Measurements from ENCODE around the gene CHRNA7.
A peak's percentile ranks its signal among the peaks of the same experiment; 100 is the strongest.

The CHRNA7 gene

GRCh38 chr15:32029409-32029861, 880 bp upstream of the CHRNA7 start:
- H3K4me2 ChIP-seq (ENCODE audit: low read depth, low read length, poor library complexity, severe bottlenecking): peak overlapping the region; percentile 89
- no peaks in the 10 kb centered on the region for H4K20me1 ChIP-seq (ENCODE audit: insufficient read depth, low read length, poor library complexity, severe bottlenecking)
- peaks cover 6% of the 10 kb centered on the region for H3K4me1 ChIP-seq (ENCODE audit: insufficient read depth, low read length, poor library complexity, severe bottlenecking)
- H3K79me2 ChIP-seq (ENCODE audit: insufficient read depth, low read length): no peaks in the 10 kb centered on the region
- no peaks in the 10 kb centered on the region for H3K36me3 ChIP-seq (ENCODE audit: insufficient read depth, low read length)
- no peaks in the 10 kb centered on the region for H3F3A ChIP-seq (ENCODE audit: low read depth)
- H3K9ac ChIP-seq (ENCODE audit: low read depth, low read length, poor library complexity, severe bottlenecking): peak overlapping the region; percentile 41
- peaks cover 12% of the 10 kb centered on the region for H3K27me3 ChIP-seq (ENCODE audit: insufficient read depth, low read length, poor library complexity, severe bottlenecking)
- H3K9me2 ChIP-seq (replicated peaks; ENCODE audit: low read depth, low read length): no peaks in the 10 kb centered on the region
- TF ChIP-seq CTCF (conservative IDR thresholded peaks at IDR 0.05; ENCODE audit: low read length) (peak; percentile 50), EZH2phosphoT487 (IDR thresholded peaks at IDR 0.05; ENCODE audit: borderline replicate concordance) (no peak)
- no peaks in the 10 kb centered on the region for H3K9me3 ChIP-seq (ENCODE audit: insufficient read depth, low read depth, low read length)
- peak overlapping the region; percentile 96 for H2AFZ ChIP-seq (ENCODE audit: low read length)
- H3K4me3 ChIP-seq (ENCODE audit: low read length, poor library complexity, severe bottlenecking): peak overlapping the region; percentile 72

GRCh38 chr15:32030795-32031194, 480 bp downstream of the CHRNA7 start:
- Histone ChIP-seq H3K9me3 (ENCODE audit: insufficient read depth, low read depth, low read length) (no peaks in the 10 kb centered on the region), H3K9ac (ENCODE audit: low read depth, low read length, poor library complexity, severe bottlenecking) (no peak overlapping the region), H3K36me3 (ENCODE audit: insufficient read depth, low read length) (no peaks in the 10 kb centered on the region), H3K4me2 (ENCODE audit: low read depth, low read length, poor library complexity, severe bottlenecking) (peak overlapping the region; percentile 53), H4K20me1 (ENCODE audit: insufficient read depth, low read length, poor library complexity, severe bottlenecking) (no peaks in the 10 kb centered on the region), H3K4me3 (ENCODE audit: low read length, poor library complexity, severe bottlenecking) (peak overlapping the region; percentile 64), H3K9me2 (replicated peaks; ENCODE audit: low read depth, low read length) (no peaks in the 10 kb centered on the region), H2AFZ (ENCODE audit: low read length) (peak overlapping the region; percentile 45; the same call in 1 of the 2 replicates), H3F3A (ENCODE audit: low read depth) (no peaks in the 10 kb centered on the region), H3K27me3 (ENCODE audit: insufficient read depth, low read length, poor library complexity, severe bottlenecking) (peaks cover 12% of the 10 kb centered on the region), H3K79me2 (ENCODE audit: insufficient read depth, low read length) (no peaks in the 10 kb centered on the region), H3K4me1 (ENCODE audit: insufficient read depth, low read length, poor library complexity, severe bottlenecking) (peaks cover 6% of the 10 kb centered on the region)
- TF ChIP-seq CTCF (conservative IDR thresholded peaks at IDR 0.05; ENCODE audit: low read length) (no peak), EZH2phosphoT487 (IDR thresholded peaks at IDR 0.05; ENCODE audit: borderline replicate concordance) (no peak)

DNA sequence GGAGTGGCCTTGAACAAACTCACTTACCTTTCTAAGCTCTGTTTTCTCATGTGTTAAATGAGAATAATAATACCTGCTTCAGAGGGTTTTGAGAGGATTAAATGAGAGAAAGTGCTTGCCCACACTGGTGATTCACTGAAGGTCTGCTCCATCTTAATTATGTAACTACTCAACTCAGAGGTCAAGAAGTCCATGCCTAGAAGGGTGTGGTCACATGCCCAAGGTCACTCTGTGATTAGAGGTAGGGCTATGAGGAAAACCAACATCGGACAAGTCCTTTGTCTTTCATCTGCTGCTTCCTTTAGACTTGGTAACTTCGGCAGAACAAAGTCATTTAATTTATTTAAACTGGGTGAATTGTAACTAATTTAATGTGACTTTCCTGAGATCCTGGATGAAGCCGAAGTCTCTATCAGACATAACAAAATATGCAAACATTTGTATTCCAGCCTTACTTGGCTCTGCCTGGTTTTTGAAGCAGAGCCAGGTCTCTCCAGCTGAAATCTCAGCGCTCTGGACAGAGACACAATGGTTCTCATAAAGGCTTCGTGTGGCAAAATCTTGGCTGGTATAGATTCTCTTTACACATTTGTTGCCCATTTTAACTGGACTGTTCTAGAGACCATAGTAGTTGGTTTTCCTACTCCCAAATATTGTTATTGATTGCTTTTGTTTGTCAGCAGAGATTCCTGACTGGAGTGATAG, 3.0 kb downstream of the CHRNA7 start:
- Histone ChIP-seq H3K4me3 (ENCODE audit: low read length, poor library complexity, severe bottlenecking) (no peak overlapping the region), H3K4me2 (ENCODE audit: low read depth, low read length, poor library complexity, severe bottlenecking) (no peak overlapping the region), H3K36me3 (ENCODE audit: insufficient read depth, low read length) (no peaks in the 10 kb centered on the region), H3K9me2 (replicated peaks; ENCODE audit: low read depth, low read length) (no peaks in the 10 kb centered on the region), H4K20me1 (ENCODE audit: insufficient read depth, low read length, poor library complexity, severe bottlenecking) (no peaks in the 10 kb centered on the region), H3F3A (ENCODE audit: low read depth) (no peaks in the 10 kb centered on the region), H3K9ac (ENCODE audit: low read depth, low read length, poor library complexity, severe bottlenecking) (no peak overlapping the region), H3K27me3 (ENCODE audit: insufficient read depth, low read length, poor library complexity, severe bottlenecking) (peaks cover 12% of the 10 kb centered on the region), H2AFZ (ENCODE audit: low read length) (no peak overlapping the region), H3K9me3 (ENCODE audit: insufficient read depth, low read depth, low read length) (no peaks in the 10 kb centered on the region), H3K79me2 (ENCODE audit: insufficient read depth, low read length) (no peaks in the 10 kb centered on the region), H3K4me1 (ENCODE audit: insufficient read depth, low read length, poor library complexity, severe bottlenecking) (peaks cover 6% of the 10 kb centered on the region)
- TF ChIP-seq CTCF (conservative IDR thresholded peaks at IDR 0.05; ENCODE audit: low read length) (no peak), EZH2phosphoT487 (IDR thresholded peaks at IDR 0.05; ENCODE audit: borderline replicate concordance) (no peak)
